Measurements from ENCODE around the gene CCNYL1.

Gene CCNYL1

GRCh38 chr2:207796585-207797350, 85.3 kb downstream of the CCNYL1 start:
- no peak for DNase-seq

- no peak for DNase-seq
Measured at GRCh38 chr2:207801259-207801658, 89.8 kb downstream of the CCNYL1 start.

- no peak for DNase-seq
Measured at GRCh38 chr2:207802650-207803049, 91.2 kb downstream of the CCNYL1 start.
